Endothelial cell of umbilical vein (primary cell): ENCODE results near the gene PTTG1IP. TPM values are rescaled to one million over a fixed set of nuclear protein-coding genes. Genes with fewer than 3 reads are reported as not detected.

Source experiments
- BruUV-seq: library from RNA; stranded (reverse); fragments of 400-500 nt; replicated peaks from 2 replicates; lab custom pipeline; 2021; lab: Mats Ljungman, UMichigan
- CTCF ChIA-PET: fragments of 300-600, 350-600 bp; sonication (Branson Sonifier 250); formaldehyde crosslinking; loops from one replicate; lab custom pipeline; 2021; ENCODE audit warnings: antibody characterized with exemption, inconsistent platforms; lab: Charles Lee
- POLR2A ChIA-PET: fragments of 300-600, 350-600 bp; sonication (Branson Sonifier 250); formaldehyde crosslinking; loops from one replicate; lab custom pipeline; 2021; ENCODE audit warnings: antibody characterized with exemption, inconsistent platforms; lab: Charles Lee
- DNase-seq: peaks from one replicate; pipeline ENCODE4 v3.0.0-alpha.2; 2011; ENCODE audit warnings: low read depth, low spot score
- FAIRE-seq: peaks from 2 replicates; lab custom pipeline; 2011; peaks lifted over from hg19 to GRCh38; lab: Jason Lieb, UNC
- H2AFZ ChIP-seq: 2 replicates; pipeline ENCODE4 v1.6.0; 2012; ENCODE audit warnings: low read depth, low read length, control low read depth, inconsistent platforms
- H3K27ac ChIP-seq: 2 replicates; pipeline ENCODE4 v1.5.1; 2011; ENCODE audit warnings: low read depth, mild to moderate bottlenecking, control low read depth, low read length, moderate library complexity; ENCODE audit not compliant: insufficient read depth
- H3K27me3 ChIP-seq, 2 experiments: 2 replicates each; pipeline versions ENCODE4 v1.6.0 to v1.6.1; 2011; ENCODE audit warnings: low read length in 2 of 2, mixed read lengths in 1 of 2; ENCODE audit not compliant: control insufficient read depth in 2 of 2, insufficient read depth in 2 of 2
- H3K36me3 ChIP-seq, 2 experiments: 2 replicates in 1 of 2; 3 replicates in 1 of 2; pipeline ENCODE4 v1.5.1; 2011; ENCODE audit warnings: low read length in 2 of 2, mild to moderate bottlenecking in 1 of 2, moderate library complexity in 1 of 2; ENCODE audit not compliant: control insufficient read depth in 2 of 2, insufficient read depth in 2 of 2; ENCODE audit errors: extremely low read depth in 1 of 2
- H3K4me1 ChIP-seq: 3 replicates; pipeline ENCODE4 v1.5.1; 2011; ENCODE audit warnings: mild to moderate bottlenecking, low read length; ENCODE audit not compliant: control insufficient read depth, insufficient read depth; ENCODE audit errors: extremely low read depth
- H3K4me2 ChIP-seq: 2 replicates; pipeline ENCODE4 v1.6.1; 2011; ENCODE audit warnings: low read length, control low read depth, mixed read lengths; ENCODE audit not compliant: insufficient read depth
- H3K4me3 ChIP-seq, 3 experiments: fragments of 200-600 bp in 1 of 3; sonication (generic), shearing (Covaris generic) in 1 of 3; replicated peaks in 1 of 3; 2 replicates each; pipeline ENCODE4 v1.5.1; 2011 to 2016; ENCODE audit warnings: control low read depth in 3 of 3, low read length in 3 of 3, mild to moderate bottlenecking in 2 of 3, inconsistent platforms in 1 of 3, low read depth in 1 of 3, moderate library complexity in 1 of 3; ENCODE audit not compliant: insufficient read depth in 1 of 3
- H3K79me2 ChIP-seq: 2 replicates; pipeline ENCODE4 v1.6.0; 2012; ENCODE audit warnings: low read length, inconsistent platforms; ENCODE audit not compliant: control insufficient read depth, insufficient read depth
- H3K9ac ChIP-seq: replicated peaks from 2 replicates; pipeline ENCODE3; 2011; ENCODE audit warnings: low read length, control low read depth; ENCODE audit not compliant: insufficient read depth; ENCODE audit errors: extremely low read depth
- H3K9me1 ChIP-seq: replicated peaks from 3 replicates; pipeline ENCODE4 v1.6.0; 2011; ENCODE audit warnings: mild to moderate bottlenecking, low read length; ENCODE audit not compliant: control insufficient read depth, insufficient read depth; ENCODE audit errors: extremely low read depth
- H3K9me3 ChIP-seq: replicated peaks from 2 replicates; pipeline ENCODE4 v1.5.1; 2012; ENCODE audit warnings: low read length, inconsistent platforms; ENCODE audit not compliant: control insufficient read depth, insufficient read depth
- H4K20me1 ChIP-seq: replicated peaks from 2 replicates; pipeline ENCODE3; 2011; ENCODE audit warnings: mild to moderate bottlenecking, low read length; ENCODE audit not compliant: control insufficient read depth, insufficient read depth; ENCODE audit errors: extremely low read depth
- FOS ChIP-seq: IDR thresholded peaks from 2 replicates; pipeline ENCODE4 v1.6.1; 2011; ENCODE audit warnings: mild to moderate bottlenecking, low read length, moderate library complexity, borderline replicate concordance; ENCODE audit not compliant: insufficient read depth
- GATA2 ChIP-seq: IDR thresholded peaks from 2 replicates; pipeline ENCODE4 v1.7.0; 2011; ENCODE audit warnings: low read depth, mild to moderate bottlenecking, moderate library complexity, mixed read lengths, low read length; ENCODE audit not compliant: insufficient read length, insufficient read depth
- MYC ChIP-seq: IDR thresholded peaks from one replicate; pipeline ENCODE4 v1.6.1; 2011; ENCODE audit warnings: mild to moderate bottlenecking, low read depth, low read length
- POLR2AphosphoS5 ChIP-seq: IDR thresholded peaks from 2 replicates; pipeline ENCODE4 v1.6.1; 2012; ENCODE audit warnings: low read depth, mild to moderate bottlenecking, control low read depth, low read length, moderate library complexity; ENCODE audit not compliant: insufficient read depth
- dilution Hi-C: fragments of 300-500 bp; cut with MboI; formaldehyde crosslinking; loops from one replicate; pipeline ENCODE4 v1.15.0; 2019; ENCODE audit warnings: low sequenced_read_pairs; ENCODE audit not compliant: extremely low pct_ligation_motif_present
- intact Hi-C: fragments of 100-400 bp; cut with micrococcal nuclease; formaldehyde crosslinking; loops from one replicate; pipeline ENCODE4 v1.10.0; 2022
- polyA plus RNA-seq, 4 experiments: library from polyadenylated mRNA; depleted of rRNA in 3 of 4; stranded (reverse) in 3 of 4; unstranded in 1 of 4; fragments of >200 nt; gene quantifications; 2 replicates each; pipeline versions ENCODE4 v1.2.1 to v1.2.3, GENCODE V29; 2011 to 2012; ENCODE audit warnings: missing spikeins in 1 of 4
- total RNA-seq: library from RNA; stranded (reverse); gene quantifications from 2 replicates; pipeline ENCODE4 v1.2.3, GENCODE V29; 2021
- TF ChIP-seq, protein P1 (sequence below), 2 donors: IDR thresholded peaks; 1 replicate in 1 of 2; 2 replicates in 1 of 2; pipeline ENCODE4 v1.5.1; 2011; ENCODE audit warnings: low read length in 2 of 2, mild to moderate bottlenecking in 2 of 2, moderate library complexity in 2 of 2, control low read depth in 1 of 2, inconsistent platforms in 1 of 2, low read depth in 1 of 2; ENCODE audit not compliant: insufficient read depth in 1 of 2; ENCODE audit errors: extremely low read depth in 1 of 2
- TF ChIP-seq, protein P2 (sequence below): IDR thresholded peaks from 2 replicates; pipeline ENCODE4 v1.6.1; 2011; ENCODE audit not compliant: insufficient read depth, insufficient read length

The PTTG1IP gene
- total and polyA plus RNA-seq, 2 donors (not counting 3 experiments of a cell fraction or from before 2014, with no cell fraction given) = 342 to 415 TPM

GRCh38 chr21:44908908-44909307 is 35.4 kb upstream of the PTTG1IP start:
- ChIA-PET POLR2A (no interaction called here), CTCF (interaction anchor here (1.0 to 2.1 kb wide), 3 partner anchors 18 to 108 kb away, joined by 3 to 5 read pairs (median 5); partner anchors contain the start of gene PTTG1IP)
- Histone ChIP-seq H3K79me2 (no peaks in the 10 kb centered on the region), H3K36me3 (no peaks in the 10 kb centered on the region), H2AFZ (no peak overlapping the region), H3K9me3 (no peaks in the 10 kb centered on the region), H3K9me1 (no peaks in the 10 kb centered on the region), H3K4me1 (peaks cover 9% of the 10 kb centered on the region), H3K27ac (no peak overlapping the region), H3K27me3 (no peaks in the 10 kb centered on the region), H3K9ac (no peak overlapping the region), H3K4me2 (no peak overlapping the region), H4K20me1 (no peaks in the 10 kb centered on the region), H3K4me3 (no peak overlapping the region)
- DNase-seq = no peak
- no TSS peak for BruUV-seq
- dilution Hi-C loops (no loop called here), intact Hi-C loops (no loop called here)
- FAIRE-seq = no peak
- TF ChIP-seq POLR2AphosphoS5 = no peak
- TF ChIP-seq, protein P1, sequence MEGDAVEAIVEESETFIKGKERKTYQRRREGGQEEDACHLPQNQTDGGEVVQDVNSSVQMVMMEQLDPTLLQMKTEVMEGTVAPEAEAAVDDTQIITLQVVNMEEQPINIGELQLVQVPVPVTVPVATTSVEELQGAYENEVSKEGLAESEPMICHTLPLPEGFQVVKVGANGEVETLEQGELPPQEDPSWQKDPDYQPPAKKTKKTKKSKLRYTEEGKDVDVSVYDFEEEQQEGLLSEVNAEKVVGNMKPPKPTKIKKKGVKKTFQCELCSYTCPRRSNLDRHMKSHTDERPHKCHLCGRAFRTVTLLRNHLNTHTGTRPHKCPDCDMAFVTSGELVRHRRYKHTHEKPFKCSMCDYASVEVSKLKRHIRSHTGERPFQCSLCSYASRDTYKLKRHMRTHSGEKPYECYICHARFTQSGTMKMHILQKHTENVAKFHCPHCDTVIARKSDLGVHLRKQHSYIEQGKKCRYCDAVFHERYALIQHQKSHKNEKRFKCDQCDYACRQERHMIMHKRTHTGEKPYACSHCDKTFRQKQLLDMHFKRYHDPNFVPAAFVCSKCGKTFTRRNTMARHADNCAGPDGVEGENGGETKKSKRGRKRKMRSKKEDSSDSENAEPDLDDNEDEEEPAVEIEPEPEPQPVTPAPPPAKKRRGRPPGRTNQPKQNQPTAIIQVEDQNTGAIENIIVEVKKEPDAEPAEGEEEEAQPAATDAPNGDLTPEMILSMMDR (IDR thresholded peaks at IDR 0.05; ENCODE audit: extremely low read depth in 1 of 2, insufficient read depth in 1 of 2, low read depth in 1 of 2, low read length in 2 of 2) = no peak
- no peak for TF ChIP-seq MYC
- no peak for TF ChIP-seq FOS
- no peak for TF ChIP-seq GATA2
- TF ChIP-seq, protein P2, sequence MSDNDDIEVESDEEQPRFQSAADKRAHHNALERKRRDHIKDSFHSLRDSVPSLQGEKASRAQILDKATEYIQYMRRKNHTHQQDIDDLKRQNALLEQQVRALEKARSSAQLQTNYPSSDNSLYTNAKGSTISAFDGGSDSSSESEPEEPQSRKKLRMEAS = no peak
